DND-41 (cell line): Measurements from ENCODE around the gene DCAKD.

Experiments
- EZH2 ChIP-seq: IDR thresholded peaks from 3 replicates; pipeline ENCODE4 v1.6.1; 2012; ENCODE audit warnings: borderline replicate concordance, low read depth, mild to moderate bottlenecking, moderate library complexity, low read length, inconsistent platforms; ENCODE audit not compliant: severe bottlenecking
- TF ChIP-seq, protein P1 (sequence below): IDR thresholded peaks from 2 replicates; pipeline ENCODE4 v1.5.1; 2012; ENCODE audit warnings: borderline replicate concordance, low read length, moderate library complexity, mild to moderate bottlenecking; ENCODE audit not compliant: poor library complexity, severe bottlenecking; ENCODE audit errors: extremely low read depth

DNA sequence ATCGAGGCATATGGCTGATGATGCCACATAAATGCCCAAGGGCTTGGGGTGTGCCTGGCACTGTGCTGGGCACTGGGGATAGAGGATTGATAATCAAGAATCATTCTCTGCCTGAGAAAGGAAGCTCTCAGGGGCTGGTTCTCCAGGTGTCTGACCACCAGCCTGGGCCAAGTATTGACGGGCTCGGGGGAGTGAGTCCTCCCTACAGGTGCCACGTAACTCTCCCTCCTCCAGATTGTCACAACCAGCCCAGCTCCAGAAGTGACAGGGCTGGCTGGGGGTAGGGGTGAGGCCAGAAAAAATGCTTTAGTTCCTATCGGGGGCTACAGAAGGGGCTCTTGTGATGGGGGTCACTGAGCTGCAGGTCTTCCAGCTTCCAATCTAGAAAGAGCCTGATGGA, 72.6 kb downstream of the DCAKD start:
- TF ChIP-seq, protein P1, sequence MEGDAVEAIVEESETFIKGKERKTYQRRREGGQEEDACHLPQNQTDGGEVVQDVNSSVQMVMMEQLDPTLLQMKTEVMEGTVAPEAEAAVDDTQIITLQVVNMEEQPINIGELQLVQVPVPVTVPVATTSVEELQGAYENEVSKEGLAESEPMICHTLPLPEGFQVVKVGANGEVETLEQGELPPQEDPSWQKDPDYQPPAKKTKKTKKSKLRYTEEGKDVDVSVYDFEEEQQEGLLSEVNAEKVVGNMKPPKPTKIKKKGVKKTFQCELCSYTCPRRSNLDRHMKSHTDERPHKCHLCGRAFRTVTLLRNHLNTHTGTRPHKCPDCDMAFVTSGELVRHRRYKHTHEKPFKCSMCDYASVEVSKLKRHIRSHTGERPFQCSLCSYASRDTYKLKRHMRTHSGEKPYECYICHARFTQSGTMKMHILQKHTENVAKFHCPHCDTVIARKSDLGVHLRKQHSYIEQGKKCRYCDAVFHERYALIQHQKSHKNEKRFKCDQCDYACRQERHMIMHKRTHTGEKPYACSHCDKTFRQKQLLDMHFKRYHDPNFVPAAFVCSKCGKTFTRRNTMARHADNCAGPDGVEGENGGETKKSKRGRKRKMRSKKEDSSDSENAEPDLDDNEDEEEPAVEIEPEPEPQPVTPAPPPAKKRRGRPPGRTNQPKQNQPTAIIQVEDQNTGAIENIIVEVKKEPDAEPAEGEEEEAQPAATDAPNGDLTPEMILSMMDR, result no peak
- TF ChIP-seq EZH2, result no peak
